Activated CD8-positive, alpha-beta memory T cell treated with anti-CD3 and anti-CD28 coated beads, Interleukin-2, amount 10 ng/mL, durations not matched to agents 7 days and 5 days (primary cell): Measurements from ENCODE around the gene RNF150. TPM values are rescaled to one million over a fixed set of nuclear protein-coding genes. Genes with fewer than 3 reads are reported as not detected.
"Not testable (repeated sequence)": the region's sequence is repeated elsewhere in the genome, so short reads cannot be mapped to it uniquely, and the experiment has no call there.

Source experiments
- ATAC-seq: fragments of 150-1000 bp; cut with Tn5 transposase; one replicate; pipeline ENCODE4 v1.10.0; 2021; ENCODE audit warnings: moderate library complexity
- CTCF ChIA-PET: fragments of 350-600 bp; sonication (Branson Sonifier 250); formaldehyde crosslinking; loops from one replicate; lab custom pipeline; 2021; ENCODE audit warnings: antibody characterized with exemption; lab: Charles Lee
- DNase-seq: peaks from one replicate; pipeline ENCODE4 v3.0.0-alpha.2; 2020
- H3K27ac Mint-ChIP-seq: one replicate; pipeline ENCODE4 v1.8.0; 2021; ENCODE audit warnings: mild to moderate bottlenecking, mixed read lengths
- H3K27me3 Mint-ChIP-seq: one replicate; pipeline ENCODE4 v1.8.0; 2021; ENCODE audit warnings: mixed read lengths
- H3K36me3 Mint-ChIP-seq: one replicate; pipeline ENCODE4 v1.8.0; 2021; ENCODE audit warnings: mild to moderate bottlenecking, mixed read lengths
- H3K4me1 Mint-ChIP-seq: one replicate; pipeline ENCODE4 v1.8.0; 2021; ENCODE audit warnings: mixed read lengths
- H3K4me3 Mint-ChIP-seq: one replicate; pipeline ENCODE4 v1.8.0; 2021; ENCODE audit warnings: mild to moderate bottlenecking, moderate library complexity, mixed read lengths
- H3K9me3 Mint-ChIP-seq: one replicate; pipeline ENCODE4 v1.8.0; 2022; ENCODE audit warnings: low read depth, mixed read lengths
- total RNA-seq, 2 experiments: library from RNA; stranded (reverse); gene quantifications; one replicate each; pipeline ENCODE4 v1.2.3, GENCODE V29; 2021

Gene RNF150
- total RNA-seq, 2 experiments from 2014 or later, result 0.05 TPM; not detected in 1

DNA sequence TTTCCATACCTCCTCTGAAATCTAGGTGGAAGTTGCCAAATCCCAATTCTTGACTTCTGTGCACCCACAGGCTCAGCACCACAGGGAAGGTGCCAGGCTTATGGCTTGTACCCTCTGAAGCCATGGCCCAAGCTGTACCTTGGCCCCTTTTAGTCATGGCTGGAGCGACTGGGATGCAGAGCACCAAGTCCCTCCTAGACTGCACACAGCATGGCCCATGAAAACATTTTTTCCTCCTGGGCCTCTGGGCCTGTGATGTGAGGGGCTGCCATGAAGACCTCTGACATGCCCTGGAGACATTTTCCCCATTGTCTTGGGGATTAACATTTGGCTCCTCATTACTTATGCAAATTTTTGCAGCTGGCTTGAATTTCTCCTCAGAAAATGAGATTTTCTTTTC, 82.3 kb downstream of the RNF150 start:
- not testable (repeated sequence) for H3K9me3 Mint-ChIP-seq, H3K4me1 Mint-ChIP-seq

DNA sequence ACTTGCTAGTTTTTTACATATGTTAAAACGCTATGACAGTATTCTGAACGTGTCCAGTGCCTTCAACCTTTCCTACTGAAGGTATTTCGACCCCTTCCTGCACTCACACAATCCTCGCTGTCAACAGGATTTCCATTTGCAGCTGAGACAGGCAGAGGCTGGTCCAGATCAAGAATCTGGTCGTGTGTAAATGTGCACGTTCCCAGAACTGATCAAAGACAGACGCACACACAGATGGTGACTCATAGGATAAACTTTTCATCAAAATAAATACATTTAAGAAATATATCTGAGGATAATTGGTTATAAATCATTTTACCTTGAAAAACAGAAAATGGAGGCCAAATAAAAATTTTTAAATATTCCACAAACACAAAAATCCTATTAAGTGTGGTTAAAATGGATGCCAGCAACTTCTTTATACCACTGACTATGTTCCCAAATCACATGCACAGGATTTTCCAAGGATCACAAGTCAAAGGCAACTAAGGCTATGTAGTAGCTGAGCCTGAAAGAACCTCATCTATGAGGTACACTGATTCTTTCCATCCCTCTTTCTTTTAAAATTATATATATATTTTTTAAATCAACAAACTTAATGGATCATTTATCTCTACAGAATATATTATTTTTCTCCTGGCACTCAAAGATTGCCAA, 85.9 kb downstream of the RNF150 start:
- no peak overlapping the region for H3K4me3 Mint-ChIP-seq
- CTCF ChIA-PET, result no interaction called here
- H3K9me3 Mint-ChIP-seq, result no peaks in the 10 kb centered on the region
- ATAC-seq (no peak), DNase-seq (no peak)
- H3K36me3 Mint-ChIP-seq, result no peaks in the 10 kb centered on the region
- no peak overlapping the region for H3K27ac Mint-ChIP-seq
- no peaks in the 10 kb centered on the region for H3K27me3 Mint-ChIP-seq
- no peaks in the 10 kb centered on the region for H3K4me1 Mint-ChIP-seq

More for the DNA sequence above, 82.3 kb downstream of the RNF150 start:
- H3K4me3 Mint-ChIP-seq, CTCF ChIA-PET, H3K27me3 Mint-ChIP-seq, DNase-seq, H3K27ac Mint-ChIP-seq, H3K36me3 Mint-ChIP-seq, ATAC-seq: not testable (repeated sequence)

DNA sequence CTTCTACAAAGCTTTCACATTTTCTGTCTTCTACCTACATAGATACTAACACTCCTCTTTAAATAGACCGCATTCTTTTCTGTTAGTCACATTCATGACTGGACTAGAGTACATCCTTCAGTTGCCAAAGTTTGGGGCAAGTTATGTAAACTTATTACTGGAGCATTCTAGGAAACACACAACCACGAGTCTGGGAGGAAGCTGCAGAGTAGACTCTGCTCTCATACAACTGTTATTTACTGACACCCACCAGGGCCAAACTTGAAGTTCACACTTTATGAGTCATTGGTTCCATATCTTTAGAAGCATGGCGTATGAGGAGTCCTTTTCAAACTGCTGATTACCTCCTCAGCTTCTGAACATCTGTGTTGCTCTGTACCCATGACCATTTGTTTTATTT, 87.0 kb downstream of the RNF150 start:
- Mint-ChIP-seq H3K4me3 (no peak overlapping the region), H3K36me3 (no peaks in the 10 kb centered on the region), H3K9me3 (no peaks in the 10 kb centered on the region), H3K27me3 (no peaks in the 10 kb centered on the region), H3K27ac (no peak overlapping the region), H3K4me1 (no peaks in the 10 kb centered on the region)
- DNase-seq, result no peak
- CTCF ChIA-PET, result no interaction called here
- no peak for ATAC-seq

DNA sequence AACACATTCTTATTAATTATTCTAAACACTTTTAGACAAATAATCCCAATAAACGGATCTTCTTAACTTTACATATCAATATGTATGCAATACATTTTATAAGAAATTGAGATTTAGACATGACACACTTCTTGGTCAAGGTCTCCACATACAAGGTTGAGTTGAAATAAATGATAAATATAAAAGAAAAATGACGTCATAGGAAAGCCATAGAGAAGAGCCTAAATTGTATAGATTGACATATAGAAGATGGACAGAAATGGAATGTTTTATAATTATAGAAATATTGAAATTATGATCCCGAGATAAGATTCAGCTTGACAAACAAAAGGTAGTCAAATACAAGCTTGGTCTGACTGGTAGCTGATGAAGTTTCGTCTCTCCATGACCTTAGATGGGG, 87.4 kb downstream of the RNF150 start:
- Mint-ChIP-seq H3K4me3 (no peak overlapping the region), H3K4me1 (no peaks in the 10 kb centered on the region), H3K9me3 (no peaks in the 10 kb centered on the region), H3K27ac (no peak overlapping the region), H3K27me3 (no peaks in the 10 kb centered on the region), H3K36me3 (no peaks in the 10 kb centered on the region)
- ATAC-seq (no peak), DNase-seq (no peak)
- CTCF ChIA-PET, result no interaction called here

DNA sequence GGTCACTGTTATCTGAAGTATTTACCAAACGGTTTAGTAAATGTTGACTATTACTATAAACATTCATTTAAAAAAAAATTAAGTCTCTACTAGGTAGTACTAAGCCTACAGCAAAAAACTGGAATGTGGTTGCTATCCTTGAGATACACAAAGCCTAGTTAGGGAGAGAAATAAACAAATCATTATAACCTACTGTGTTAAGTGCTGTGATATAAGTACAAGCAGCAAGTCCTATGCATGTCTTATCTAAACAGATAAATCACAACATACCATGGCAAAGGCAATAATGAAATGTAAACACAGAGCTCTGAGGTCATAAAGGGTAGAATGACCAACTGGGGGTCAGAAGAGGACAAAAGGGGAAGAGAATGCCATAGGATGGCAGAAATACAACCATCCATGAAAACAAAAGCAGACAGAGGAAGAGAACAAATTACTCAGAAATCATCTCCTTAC, 92.2 kb downstream of the RNF150 start:
- no peaks in the 10 kb centered on the region for H3K4me1 Mint-ChIP-seq
- no peaks in the 10 kb centered on the region for H3K9me3 Mint-ChIP-seq
- H3K4me3 Mint-ChIP-seq, result no peak overlapping the region
- no peak for ATAC-seq
- no peak overlapping the region for H3K27ac Mint-ChIP-seq
- no peak for DNase-seq
- H3K36me3 Mint-ChIP-seq, result no peaks in the 10 kb centered on the region
- CTCF ChIA-PET, result no interaction called here
- no peaks in the 10 kb centered on the region for H3K27me3 Mint-ChIP-seq

DNA sequence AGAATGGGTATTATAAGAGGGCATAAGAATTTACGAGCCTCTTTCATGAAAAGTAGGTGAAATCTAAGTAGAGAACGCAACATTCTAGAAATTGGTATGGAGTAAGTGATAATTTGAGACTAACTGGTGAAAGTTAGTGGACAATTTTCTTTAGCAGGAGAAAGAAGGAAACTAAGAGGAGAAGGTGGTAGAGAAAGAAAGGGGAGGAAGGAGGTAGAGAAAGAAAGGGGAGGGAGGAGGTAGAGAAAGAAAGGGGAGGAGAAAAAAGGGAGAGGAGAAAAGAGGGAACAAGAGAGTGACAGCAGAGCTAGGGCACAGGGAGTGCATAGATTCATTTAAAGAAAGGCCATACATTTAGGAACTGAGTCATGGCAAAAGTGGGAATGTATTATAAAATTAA, 94.1 kb downstream of the RNF150 start:
- H3K36me3 Mint-ChIP-seq, result no peaks in the 10 kb centered on the region
- no peak overlapping the region for H3K27ac Mint-ChIP-seq
- ATAC-seq (no peak), DNase-seq (no peak)
- H3K4me3 Mint-ChIP-seq, result no peak overlapping the region
- no peaks in the 10 kb centered on the region for H3K9me3 Mint-ChIP-seq
- no peaks in the 10 kb centered on the region for H3K4me1 Mint-ChIP-seq
- CTCF ChIA-PET, result no interaction called here
- H3K27me3 Mint-ChIP-seq, result no peaks in the 10 kb centered on the region

DNA sequence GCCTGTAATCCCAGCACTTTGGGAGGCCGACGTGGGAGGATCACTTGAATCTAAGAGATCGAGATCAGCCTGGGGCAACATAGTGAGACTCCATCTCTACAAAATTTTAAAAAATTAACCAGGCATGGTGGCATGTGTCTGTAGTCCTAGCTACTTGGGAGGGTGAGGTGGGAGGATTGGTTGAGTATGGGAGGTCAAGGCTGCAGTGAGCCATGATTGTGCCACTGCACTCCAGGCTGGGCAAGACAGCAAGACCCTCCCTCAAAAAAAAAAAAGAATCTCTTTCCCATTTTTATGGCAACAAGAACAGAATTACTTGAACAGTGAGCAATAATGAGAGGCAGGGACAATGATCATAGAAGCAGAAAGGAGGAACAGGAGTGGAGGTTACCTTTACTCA, 94.8 kb downstream of the RNF150 start:
- Mint-ChIP-seq H3K4me1 (no peaks in the 10 kb centered on the region), H3K9me3 (no peaks in the 10 kb centered on the region), H3K4me3 (no peak overlapping the region), H3K36me3 (no peaks in the 10 kb centered on the region), H3K27ac (no peak overlapping the region), H3K27me3 (no peaks in the 10 kb centered on the region)
- CTCF ChIA-PET, result no interaction called here
- DNase-seq, result no peak
- ATAC-seq, result no peak

DNA sequence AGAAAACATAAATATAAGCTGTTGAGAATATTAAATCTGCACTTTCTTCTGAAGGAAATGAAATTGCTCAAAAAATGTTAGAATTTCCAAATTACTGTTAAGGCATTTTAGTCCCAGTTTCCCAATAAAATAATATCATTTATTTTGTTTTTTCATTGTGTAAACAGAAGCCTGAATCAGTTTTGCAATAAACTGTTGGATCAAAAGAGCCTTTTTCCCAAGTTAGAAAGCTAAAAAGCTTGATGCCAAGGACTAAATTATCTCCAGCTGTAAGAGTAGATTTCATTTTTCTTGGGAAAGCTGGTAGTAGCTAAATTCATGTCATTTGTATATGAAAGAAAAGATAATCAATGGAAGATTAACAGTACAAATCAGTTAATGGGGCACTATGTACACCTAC, 95.8 kb downstream of the RNF150 start:
- Mint-ChIP-seq H3K27ac (no peak overlapping the region), H3K36me3 (no peaks in the 10 kb centered on the region), H3K4me3 (no peak overlapping the region), H3K4me1 (no peaks in the 10 kb centered on the region), H3K9me3 (no peaks in the 10 kb centered on the region), H3K27me3 (no peaks in the 10 kb centered on the region)
- ATAC-seq (no peak), DNase-seq (no peak)
- CTCF ChIA-PET, result no interaction called here

DNA sequence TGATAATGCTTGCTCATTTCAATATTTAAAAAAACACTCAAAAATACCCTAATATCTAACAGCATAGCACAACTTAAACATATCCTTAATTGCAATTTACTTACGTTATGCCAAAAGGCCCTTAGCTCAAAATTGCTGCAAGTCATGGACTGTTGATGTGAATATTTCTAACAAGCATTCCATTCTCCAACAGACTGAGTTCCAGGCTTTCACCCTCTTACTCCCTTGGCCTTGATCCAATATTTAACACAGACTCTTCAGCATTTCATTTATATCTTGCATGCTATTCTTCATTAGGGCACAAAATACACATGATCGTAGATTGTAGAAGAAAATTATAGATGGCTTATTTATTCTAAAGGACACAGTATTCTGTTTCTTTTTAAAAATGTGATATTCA, 96.5 kb downstream of the RNF150 start:
- H3K36me3 Mint-ChIP-seq, result no peaks in the 10 kb centered on the region

DNA sequence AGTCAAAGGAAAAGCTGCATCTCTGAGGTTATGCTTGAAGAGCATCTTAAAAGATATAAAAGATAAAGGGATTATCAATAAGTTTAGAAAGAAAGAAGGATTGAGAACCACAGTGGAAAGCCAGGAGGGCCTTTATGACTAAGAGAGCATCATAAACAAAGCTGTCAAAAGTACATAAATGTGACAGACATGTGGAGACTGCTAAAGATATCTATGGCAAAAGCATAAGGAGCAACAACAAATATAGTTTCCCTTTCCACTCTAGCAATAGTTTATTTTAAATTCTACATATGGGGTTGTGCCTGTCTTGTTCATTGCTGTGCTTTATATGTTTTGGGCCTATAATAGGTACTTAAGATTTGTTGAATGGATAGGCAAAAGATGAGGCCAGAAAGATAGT, 97.3 kb downstream of the RNF150 start:
- Mint-ChIP-seq H3K36me3 (no peaks in the 10 kb centered on the region), H3K4me3 (no peak overlapping the region), H3K27me3 (no peaks in the 10 kb centered on the region), H3K9me3 (no peaks in the 10 kb centered on the region), H3K27ac (no peak overlapping the region), H3K4me1 (no peaks in the 10 kb centered on the region)
- DNase-seq (no peak), ATAC-seq (no peak)
- CTCF ChIA-PET, result no interaction called here

More for the DNA sequence above, 96.5 kb downstream of the RNF150 start:
- Mint-ChIP-seq H3K4me1 (no peaks in the 10 kb centered on the region), H3K27me3 (no peaks in the 10 kb centered on the region), H3K27ac (no peak overlapping the region), H3K9me3 (no peaks in the 10 kb centered on the region), H3K4me3 (no peak overlapping the region)
- DNase-seq (no peak), ATAC-seq (no peak)
- CTCF ChIA-PET, result no interaction called here

DNA sequence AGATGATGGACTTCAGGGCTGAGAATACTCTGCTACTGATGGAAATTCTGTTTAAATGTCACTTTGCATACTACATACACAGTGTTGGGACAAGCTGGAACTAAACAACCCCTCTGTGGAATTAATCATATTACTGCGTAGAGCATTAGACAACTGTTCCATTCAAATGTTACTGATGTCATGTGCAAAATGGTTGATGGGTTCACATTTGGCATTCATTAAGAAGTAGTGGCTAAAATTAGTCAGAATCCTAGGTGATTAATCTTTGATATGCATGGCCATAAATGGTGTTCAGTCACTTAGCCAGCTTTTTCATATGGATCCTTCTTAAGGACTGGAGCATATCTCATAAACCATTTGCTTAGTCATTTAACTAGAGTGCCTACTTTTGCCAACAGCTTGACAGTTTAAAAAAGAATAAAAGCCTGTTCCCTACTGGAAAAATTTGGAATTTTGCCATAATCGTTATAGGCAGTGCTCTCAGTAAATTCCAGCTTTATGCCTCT, 105.2 kb downstream of the RNF150 start:
- DNase-seq (no peak), ATAC-seq (no peak)
- Mint-ChIP-seq H3K36me3 (no peaks in the 10 kb centered on the region), H3K27ac (no peak overlapping the region), H3K9me3 (no peaks in the 10 kb centered on the region), H3K4me1 (no peaks in the 10 kb centered on the region), H3K27me3 (peaks cover 2% of the 10 kb centered on the region), H3K4me3 (no peak overlapping the region)
- CTCF ChIA-PET, result no interaction called here

DNA sequence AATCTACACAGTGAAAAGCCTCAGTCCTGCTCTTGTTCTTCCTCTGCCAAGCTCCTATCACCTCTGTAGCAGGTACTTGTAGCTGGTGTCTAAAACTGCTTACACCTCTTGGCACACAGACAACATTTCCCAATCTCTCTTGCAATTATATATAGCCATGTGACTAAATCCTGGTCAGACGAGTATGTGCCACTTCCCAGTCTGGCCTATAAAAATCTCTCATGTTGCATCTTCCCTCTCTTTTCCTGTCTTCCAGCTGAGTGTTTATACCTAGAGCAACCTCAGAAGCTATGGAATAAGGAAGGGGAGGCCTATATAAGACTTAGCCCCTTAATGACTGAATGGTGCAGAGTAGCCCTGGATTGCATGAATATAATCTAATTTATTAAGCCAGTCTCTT, 105.8 kb downstream of the RNF150 start:
- Mint-ChIP-seq H3K36me3 (no peaks in the 10 kb centered on the region), H3K27ac (no peak overlapping the region), H3K27me3 (peaks cover 2% of the 10 kb centered on the region), H3K9me3 (no peaks in the 10 kb centered on the region), H3K4me1 (no peaks in the 10 kb centered on the region), H3K4me3 (no peak overlapping the region)
- ATAC-seq (no peak), DNase-seq (no peak)
- CTCF ChIA-PET, result no interaction called here

DNA sequence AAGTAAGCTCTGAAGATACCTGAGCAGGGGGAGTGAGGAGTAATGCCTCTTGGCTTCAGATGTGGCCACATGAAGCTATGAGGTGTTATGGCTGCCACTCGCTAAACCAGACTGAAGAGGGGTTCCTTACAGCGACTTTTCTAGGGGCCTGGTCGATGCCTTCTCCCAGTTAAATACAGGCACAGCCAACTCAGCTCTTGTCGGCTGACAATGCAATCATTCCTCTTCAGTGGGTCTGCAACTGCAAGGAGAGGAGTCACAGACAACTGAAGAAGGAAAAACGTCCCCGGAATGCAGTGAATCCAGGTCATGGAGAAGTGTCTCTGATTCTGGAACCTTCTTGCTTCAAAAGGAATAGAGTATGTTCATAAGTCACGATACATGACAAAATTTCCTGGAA, 106.4 kb downstream of the RNF150 start:
- CTCF ChIA-PET, result no interaction called here
- Mint-ChIP-seq H3K4me3 (no peak overlapping the region), H3K27ac (no peak overlapping the region), H3K27me3 (peaks cover 2% of the 10 kb centered on the region), H3K9me3 (no peaks in the 10 kb centered on the region), H3K4me1 (no peaks in the 10 kb centered on the region), H3K36me3 (no peaks in the 10 kb centered on the region)
- no peak for ATAC-seq
- no peak for DNase-seq

DNA sequence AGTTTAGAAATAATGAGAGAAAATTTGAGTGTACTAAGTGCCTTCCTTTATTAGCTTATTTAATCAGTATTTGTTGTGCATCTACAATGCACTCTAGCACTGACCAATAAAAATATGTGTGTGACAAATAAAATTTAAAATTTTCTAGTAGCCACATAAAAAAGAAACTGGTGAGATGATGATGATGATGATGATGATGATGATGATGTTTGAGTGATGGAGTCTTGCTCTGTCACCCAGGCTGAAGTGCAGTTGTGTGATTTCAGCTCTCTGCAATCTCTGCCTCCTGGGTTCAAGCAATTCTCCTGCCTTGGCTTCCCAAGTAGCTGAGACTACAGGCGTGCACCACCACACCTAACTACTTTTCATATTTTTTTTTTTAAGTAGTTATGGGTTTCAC, 110.2 kb downstream of the RNF150 start:
- Mint-ChIP-seq H3K27me3 (peaks cover 2% of the 10 kb centered on the region), H3K9me3 (no peaks in the 10 kb centered on the region), H3K4me1 (no peaks in the 10 kb centered on the region), H3K27ac (no peak overlapping the region), H3K4me3 (no peak overlapping the region), H3K36me3 (no peaks in the 10 kb centered on the region)
- no peak for ATAC-seq
- CTCF ChIA-PET, result no interaction called here
- DNase-seq, result no peak
